GM19035 (cell line): ENCODE data around the gene CYFIP1.

ENCODE experiments used
- ATAC-seq: cut with Tn5 transposase; IDR thresholded peaks from one replicate; pipeline ENCODE4 v1.9.1; 2021; ENCODE audit not compliant: unreplicated experiment

The CYFIP1 gene

DNA sequence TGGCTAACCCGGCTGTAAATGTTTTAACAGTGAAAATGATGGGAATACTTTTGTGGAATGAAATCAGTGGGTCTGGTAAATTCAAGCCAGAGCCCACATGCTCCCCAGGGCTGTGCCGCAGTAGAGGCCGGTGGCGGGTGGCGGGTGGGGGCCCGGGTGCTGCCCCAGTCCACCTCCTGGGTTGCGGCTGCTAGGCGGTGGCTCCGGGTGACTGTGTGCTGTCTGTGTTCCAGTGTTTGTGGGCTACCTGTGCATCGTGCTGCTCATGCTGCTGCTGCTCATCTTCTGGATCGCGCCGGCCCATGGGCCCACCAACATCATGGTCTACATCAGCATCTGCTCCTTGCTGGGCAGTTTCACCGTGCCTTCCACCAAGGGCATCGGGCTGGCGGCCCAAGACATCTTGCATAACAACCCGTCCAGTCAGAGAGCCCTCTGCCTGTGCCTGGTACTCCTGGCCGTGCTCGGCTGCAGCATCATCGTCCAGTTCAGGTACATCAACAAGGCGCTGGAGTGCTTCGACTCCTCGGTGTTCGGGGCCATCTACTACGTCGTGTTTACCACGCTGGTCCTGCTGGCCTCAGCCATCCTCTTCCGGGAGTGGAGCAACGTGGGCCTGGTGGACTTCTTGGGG is 156.6 kb downstream of the CYFIP1 start:
- ATAC-seq, result no peak

GRCh38 chr15:22819651-22820050 is 160.5 kb downstream of the CYFIP1 start:
- no peak for ATAC-seq
